SW 1271 (cell line): ENCODE results near the gene IZUMO4.
"Not testable (repeated sequence)": the region's sequence is repeated elsewhere in the genome, so short reads cannot be mapped to it uniquely, and the experiment has no call there.

Source experiments
- DNase-seq, 2 experiments: peaks; one replicate each; lab custom pipeline; 2025; lab: John Stamatoyannopoulos, UW

The IZUMO4 gene

GRCh38 chr19:2123682-2124387 is 27.1 kb downstream of the IZUMO4 start:
- DNase-seq, result no peak

GRCh38 chr19:2126879-2127518 is 30.3 kb downstream of the IZUMO4 start:
- no peak for DNase-seq

- DNase-seq, result no peak
Observed at GRCh38 chr19:2127758-2128157, 31.0 kb downstream of the IZUMO4 start.

GRCh38 chr19:2128252-2128651 is 31.5 kb downstream of the IZUMO4 start:
- not testable (repeated sequence) for DNase-seq

- DNase-seq, result no peak
Observed at GRCh38 chr19:2129022-2129421, 32.3 kb downstream of the IZUMO4 start.

- no peak for DNase-seq
Observed at GRCh38 chr19:2129486-2129885, 32.8 kb downstream of the IZUMO4 start.

GRCh38 chr19:2129892-2130770 is 33.4 kb downstream of the IZUMO4 start:
- DNase-seq, result no peak

- not testable (repeated sequence) for DNase-seq
Observed at GRCh38 chr19:2131012-2131975, 34.6 kb downstream of the IZUMO4 start.

GRCh38 chr19:2132191-2132590 is 35.5 kb downstream of the IZUMO4 start:
- no peak for DNase-seq

- no peak for DNase-seq
Observed at GRCh38 chr19:2132731-2133490, 36.2 kb downstream of the IZUMO4 start.

- no peak for DNase-seq
Observed at GRCh38 chr19:2135474-2136402, 39.0 kb downstream of the IZUMO4 start.

- DNase-seq, result no peak
Observed at GRCh38 chr19:2136796-2137195, 40.1 kb downstream of the IZUMO4 start.

GRCh38 chr19:2138061-2138728 is 41.5 kb downstream of the IZUMO4 start:
- no peak for DNase-seq

- no peak for DNase-seq
Observed at GRCh38 chr19:2139385-2140137, 42.8 kb downstream of the IZUMO4 start.

GRCh38 chr19:2140138-2140569 is 43.4 kb downstream of the IZUMO4 start:
- DNase-seq, result no peak

- no peak for DNase-seq
Observed at GRCh38 chr19:2142173-2142829, 45.6 kb downstream of the IZUMO4 start.

- no peak for DNase-seq
Observed at GRCh38 chr19:2144190-2144589, 47.5 kb downstream of the IZUMO4 start.

- DNase-seq, result no peak
Observed at GRCh38 chr19:2145831-2146241, 49.1 kb downstream of the IZUMO4 start.
